Measurements from ENCODE around the gene UQCRHL.
"Not testable (repeated sequence)": the region's sequence is repeated elsewhere in the genome, so short reads cannot be mapped to it uniquely, and the experiment has no call there.

Gene UQCRHL

GRCh38 chr1:15807549-15807948 lies at the start of gene UQCRHL:
TSS of gene UQCRHL (minus strand) at chr1:15807649. CDS start at chr1:15807649, 0 bp downstream.
- not testable (repeated sequence) for H3K36me3 ChIP-seq; H3K27ac ChIP-seq; H3K9me3 ChIP-seq; H3K4me3 ChIP-seq (ENCODE audit: low read depth in 1 of 2, low read length in 1 of 2); H3K4me1 ChIP-seq (ENCODE audit: control insufficient read depth in 1 of 2, insufficient read depth in 1 of 2, low read depth in 1 of 2, low read length in 1 of 2)
- H3K27me3 ChIP-seq = peaks cover 18% of the 10 kb centered on the region

DNA sequence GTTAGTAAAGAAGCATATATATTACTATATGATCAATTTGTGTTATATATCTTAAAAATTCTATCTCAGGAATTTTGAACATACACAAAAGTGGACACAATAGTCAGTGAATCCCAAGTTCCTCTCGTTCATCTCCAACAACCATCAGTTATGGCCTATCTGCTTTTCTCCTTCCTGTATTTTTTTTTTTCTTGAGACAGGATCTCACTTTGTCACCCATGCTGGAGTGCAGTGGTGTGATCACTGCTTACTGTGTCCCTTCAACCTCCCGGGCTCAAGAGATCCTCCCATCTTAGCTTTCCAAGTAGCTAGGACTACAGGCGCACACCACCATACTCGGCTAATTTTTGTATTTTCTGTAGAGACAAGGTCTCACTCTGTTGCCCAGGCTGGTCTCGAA lies 49.4 kb upstream of the UQCRHL start:
- no peak for TF ChIP-seq CTCF (IDR thresholded peaks at IDR 0.05)
- Histone ChIP-seq H3K4me1 (ENCODE audit: control insufficient read depth in 1 of 2, insufficient read depth in 1 of 2, low read depth in 1 of 2, low read length in 1 of 2) (peaks cover 17 to 23% of the 10 kb centered on the region in 2 experiments), H3K9me3 (no peaks in the 10 kb centered on the region), H3K4me3 (ENCODE audit: low read depth in 1 of 2, low read length in 1 of 2) (no peak overlapping the region), H3K27ac (no peak overlapping the region), H3K27me3 (no peaks in the 10 kb centered on the region), H3K36me3 (peaks cover 6% of the 10 kb centered on the region)

- Histone ChIP-seq H3K4me1 (ENCODE audit: control insufficient read depth in 1 of 2, insufficient read depth in 1 of 2, low read depth in 1 of 2, low read length in 1 of 2) (peaks cover 35 to 38% of the 10 kb centered on the region in 2 experiments), H3K27ac (no peak overlapping the region), H3K36me3 (peaks cover 6% of the 10 kb centered on the region), H3K9me3 (no peaks in the 10 kb centered on the region), H3K27me3 (no peaks in the 10 kb centered on the region), H3K4me3 (ENCODE audit: low read depth in 1 of 2, low read length in 1 of 2) (no peak overlapping the region)
- no peak for TF ChIP-seq CTCF (IDR thresholded peaks at IDR 0.05)
Measured at GRCh38 chr1:15852828-15853302, 45.4 kb upstream of the UQCRHL start.

DNA sequence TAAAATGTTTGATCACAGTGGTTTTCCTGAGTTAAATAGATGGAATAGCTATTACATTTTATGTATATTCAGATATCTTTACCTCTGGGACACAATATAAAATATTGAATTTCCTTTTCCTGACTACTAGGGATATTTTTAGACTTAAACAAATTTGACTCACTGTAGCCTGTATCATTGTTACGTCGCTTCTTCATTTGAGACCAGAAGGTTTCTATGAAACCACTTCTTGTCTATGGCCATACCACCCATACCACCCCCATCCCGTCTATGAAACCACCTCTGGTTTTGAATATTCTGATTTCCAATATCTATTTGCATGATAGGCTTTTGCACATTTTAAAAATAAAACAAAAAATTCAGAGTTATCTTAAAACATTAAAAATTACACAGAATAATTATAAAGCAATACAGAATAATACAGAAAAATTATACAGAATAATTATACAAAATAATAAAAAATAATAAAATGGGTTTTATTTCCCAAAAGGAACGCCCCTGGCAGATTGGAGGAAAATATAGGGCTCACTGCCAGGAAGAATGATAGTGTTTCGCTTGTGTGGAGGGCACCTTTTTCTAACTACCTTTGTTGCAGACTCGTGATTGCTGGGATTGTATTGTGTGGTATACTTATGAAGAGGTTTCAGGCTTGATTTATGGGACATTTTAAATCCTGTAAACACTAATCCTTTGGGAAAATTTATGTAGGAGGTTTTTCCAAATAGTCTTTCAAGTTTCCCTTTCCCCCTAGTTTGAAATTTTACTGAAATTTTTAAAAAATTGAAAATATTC lies 44.8 kb upstream of the UQCRHL start:
- Histone ChIP-seq H3K4me1 (ENCODE audit: control insufficient read depth in 1 of 2, insufficient read depth in 1 of 2, low read depth in 1 of 2, low read length in 1 of 2) (peaks cover 33% of the 10 kb centered on the region in 2 experiments), H3K36me3 (peaks cover 6% of the 10 kb centered on the region), H3K4me3 (ENCODE audit: low read depth in 1 of 2, low read length in 1 of 2) (no peak overlapping the region), H3K27ac (no peak overlapping the region), H3K9me3 (no peaks in the 10 kb centered on the region), H3K27me3 (no peaks in the 10 kb centered on the region)
- TF ChIP-seq CTCF (IDR thresholded peaks at IDR 0.05) = no peak

DNA sequence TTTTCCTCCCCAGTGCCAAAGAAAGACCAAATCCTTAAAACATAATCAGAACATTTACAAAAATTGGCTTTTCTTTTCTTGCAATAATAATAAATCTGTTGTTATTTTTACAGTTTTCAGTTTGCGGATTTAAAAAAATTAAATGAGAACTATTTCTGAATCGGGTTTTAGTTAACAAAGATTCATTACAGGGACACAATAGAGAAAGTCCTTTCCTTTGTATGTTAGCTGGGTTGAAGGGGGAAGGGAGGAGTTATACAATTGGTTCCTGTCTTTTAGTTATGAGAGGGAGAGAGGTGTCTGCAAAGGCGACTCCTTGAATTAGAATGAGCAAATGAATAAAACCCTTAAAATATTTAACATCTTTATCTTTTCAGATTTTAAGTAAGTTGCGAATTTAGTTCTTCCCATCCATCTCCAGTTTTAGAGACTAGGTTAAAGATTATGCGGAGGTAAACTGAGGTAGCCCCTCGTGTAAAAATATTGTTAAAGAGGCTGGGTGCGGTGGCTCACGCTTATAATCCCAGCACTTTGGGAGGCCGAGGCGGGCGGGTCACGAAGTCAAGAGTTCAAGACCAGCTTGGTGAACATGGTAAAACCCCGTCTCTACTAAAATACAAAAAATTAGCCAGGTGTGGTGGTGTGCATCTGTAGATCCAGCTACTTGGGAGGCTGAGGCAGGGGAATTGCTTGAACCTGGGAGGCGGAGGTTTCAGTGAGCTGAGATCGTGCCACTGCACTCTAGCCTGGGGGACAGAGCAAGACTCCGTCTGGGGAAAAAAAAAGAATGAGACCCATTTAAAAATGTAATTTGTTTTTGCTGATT lies 44.0 kb upstream of the UQCRHL start:
- TF ChIP-seq CTCF (IDR thresholded peaks at IDR 0.05) = no peak
- no peaks in the 10 kb centered on the region for H3K9me3 ChIP-seq
- H3K4me3 ChIP-seq (ENCODE audit: low read depth in 1 of 2, low read length in 1 of 2) = no peak overlapping the region
- peak overlapping the region; percentile 97 for H3K27ac ChIP-seq
- H3K27me3 ChIP-seq = no peaks in the 10 kb centered on the region
- peaks cover 6% of the 10 kb centered on the region for H3K36me3 ChIP-seq
- H3K4me1 ChIP-seq (ENCODE audit: control insufficient read depth in 1 of 2, insufficient read depth in 1 of 2, low read depth in 1 of 2, low read length in 1 of 2) = peaks cover 41% of the 10 kb centered on the region in 2 experiments
